ENCODE data around the gene CRMP1.

The CRMP1 gene

GRCh38 chr4:5897674-5898073 lies 4.8 kb upstream of the CRMP1 start:
- H3K4me3 ChIP-seq (ENCODE audit: low read length), result no peak overlapping the region
- TF ChIP-seq CTCF (conservative IDR thresholded peaks at IDR 0.05; ENCODE audit: low read length), result no peak
- no peak for DNase-seq (ENCODE audit: low read depth)

- no peak overlapping the region for H3K4me3 ChIP-seq (ENCODE audit: low read length)
- no peak for TF ChIP-seq CTCF (conservative IDR thresholded peaks at IDR 0.05; ENCODE audit: low read length)
- DNase-seq (ENCODE audit: low read depth), result no peak
Measured at GRCh38 chr4:5895287-5895686, 2.4 kb upstream of the CRMP1 start.

- no peak overlapping the region for H3K4me3 ChIP-seq (ENCODE audit: low read length)
- TF ChIP-seq CTCF (conservative IDR thresholded peaks at IDR 0.05; ENCODE audit: low read length), result no peak
- no peak for DNase-seq (ENCODE audit: low read depth)
Measured at GRCh38 chr4:5894266-5894665, 1.4 kb upstream of the CRMP1 start.

GRCh38 chr4:5893591-5893990 lies 705 bp upstream of the CRMP1 start:
- DNase-seq (ENCODE audit: low read depth), result no peak
- H3K4me3 ChIP-seq (ENCODE audit: low read length), result no peak overlapping the region
- no peak for TF ChIP-seq CTCF (conservative IDR thresholded peaks at IDR 0.05; ENCODE audit: low read length)

- no peak for DNase-seq (ENCODE audit: low read depth)
- no peak overlapping the region for H3K4me3 ChIP-seq (ENCODE audit: low read length)
- TF ChIP-seq CTCF (conservative IDR thresholded peaks at IDR 0.05; ENCODE audit: low read length), result no peak
Measured at GRCh38 chr4:5892323-5893003, 423 bp downstream of the CRMP1 start.

GRCh38 chr4:5891563-5892322 lies 1.1 kb downstream of the CRMP1 start:
- TF ChIP-seq CTCF (conservative IDR thresholded peaks at IDR 0.05; ENCODE audit: low read length), result no peak
- H3K4me3 ChIP-seq (ENCODE audit: low read length), result no peak overlapping the region
- DNase-seq (ENCODE audit: low read depth), result no peak

Measured in AG10803 (cell line).